ENCODE measurements around the gene GLOD5.

Gene GLOD5

DNA sequence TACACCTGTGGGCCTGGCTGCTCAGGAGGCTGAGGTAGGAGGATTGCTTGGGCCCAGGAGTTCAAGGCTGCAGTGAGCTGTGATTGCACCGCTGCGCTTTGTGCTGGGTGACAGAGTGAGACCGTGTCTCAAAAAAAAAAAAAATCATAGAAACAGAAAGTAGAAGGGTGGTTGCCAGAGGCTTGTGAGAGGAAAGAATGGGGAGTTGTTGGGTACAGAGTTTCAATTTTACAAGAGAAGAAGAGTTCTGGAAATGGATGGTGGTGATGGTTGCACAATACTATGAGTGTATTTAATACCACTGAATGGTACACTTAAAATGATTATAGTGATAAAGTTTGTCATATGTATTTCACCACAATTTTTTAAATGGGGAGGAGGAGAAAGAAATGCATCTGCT is 10.2 kb upstream of the GLOD5 start:
- H3K9me3 ChIP-seq (ENCODE audit: control insufficient read depth in 5 of 5, low read length in 5 of 5), result no peaks in the 10 kb centered on the region
- no peak overlapping the region for H3K27ac ChIP-seq (ENCODE audit: low read depth, low read length)
- H3K9ac ChIP-seq (ENCODE audit: low read length in 5 of 5), result no peak overlapping the region
- H3K4me3 ChIP-seq (ENCODE audit: low read depth in 1 of 5, low read length in 5 of 5), result no peak overlapping the region
- no peaks in the 10 kb centered on the region for H3K4me1 ChIP-seq (ENCODE audit: control insufficient read depth in 5 of 5, insufficient read depth in 5 of 5, low read length in 5 of 5)
- peaks cover 8 to 27% (median 21%) of the 10 kb centered on the region in 5 donors for H3K27me3 ChIP-seq (ENCODE audit: control insufficient read depth in 5 of 5, insufficient read depth in 4 of 5, low read length in 5 of 5)
- H3K36me3 ChIP-seq (ENCODE audit: control insufficient read depth in 5 of 5, insufficient read depth in 5 of 5, low read length in 5 of 5), result no peaks in the 10 kb centered on the region

- Histone ChIP-seq H3K9me3 (ENCODE audit: control insufficient read depth in 5 of 5, low read length in 5 of 5) (no peaks in the 10 kb centered on the region), H3K27ac (ENCODE audit: low read depth, low read length) (no peak overlapping the region), H3K27me3 (ENCODE audit: control insufficient read depth in 5 of 5, insufficient read depth in 4 of 5, low read length in 5 of 5) (peaks cover 8 to 27% (median 21%) of the 10 kb centered on the region in 5 donors), H3K9ac (ENCODE audit: low read length in 5 of 5) (no peak overlapping the region), H3K4me3 (ENCODE audit: low read depth in 1 of 5, low read length in 5 of 5) (no peak overlapping the region), H3K4me1 (ENCODE audit: control insufficient read depth in 5 of 5, insufficient read depth in 5 of 5, low read length in 5 of 5) (no peaks in the 10 kb centered on the region), H3K36me3 (ENCODE audit: control insufficient read depth in 5 of 5, insufficient read depth in 5 of 5, low read length in 5 of 5) (no peaks in the 10 kb centered on the region)
Measured at GRCh38 chrX:48752498-48752897, 9.0 kb upstream of the GLOD5 start.

DNA sequence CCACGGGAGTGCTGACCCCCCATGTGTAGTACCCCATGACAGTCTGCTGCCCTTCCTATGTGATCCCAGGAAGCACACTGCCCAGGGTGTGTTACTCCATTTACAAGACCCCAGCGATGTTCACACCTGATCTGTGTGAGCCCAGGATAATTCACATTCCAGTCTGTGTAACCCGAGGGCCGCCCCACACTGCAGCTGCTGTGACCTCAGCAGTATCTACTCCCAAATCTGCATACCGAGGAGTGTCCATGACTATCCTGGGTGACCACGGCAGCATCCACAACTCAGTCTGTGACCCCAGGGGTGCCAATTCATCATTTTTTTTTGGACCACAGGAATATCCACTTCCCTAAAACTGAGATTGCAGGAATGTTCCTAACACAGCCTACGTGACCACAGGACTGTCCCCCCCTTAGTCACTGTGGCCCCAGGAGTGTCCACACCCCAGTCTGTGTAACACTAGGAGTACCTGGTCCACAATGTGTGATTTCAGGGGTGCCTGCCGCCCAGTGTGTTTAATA is 7.8 kb upstream of the GLOD5 start:
- no peaks in the 10 kb centered on the region for H3K9me3 ChIP-seq (ENCODE audit: control insufficient read depth in 5 of 5, low read length in 5 of 5)
- H3K4me1 ChIP-seq (ENCODE audit: control insufficient read depth in 5 of 5, insufficient read depth in 5 of 5, low read length in 5 of 5), result no peaks in the 10 kb centered on the region
- H3K27ac ChIP-seq (ENCODE audit: low read depth, low read length), result no peak overlapping the region
- H3K4me3 ChIP-seq (ENCODE audit: low read depth in 1 of 5, low read length in 5 of 5), result no peak overlapping the region
- no peaks in the 10 kb centered on the region for H3K36me3 ChIP-seq (ENCODE audit: control insufficient read depth in 5 of 5, insufficient read depth in 5 of 5, low read length in 5 of 5)
- peaks cover 8 to 24% (median 24%) of the 10 kb centered on the region in 5 donors for H3K27me3 ChIP-seq (ENCODE audit: control insufficient read depth in 5 of 5, insufficient read depth in 4 of 5, low read length in 5 of 5)
- no peak overlapping the region for H3K9ac ChIP-seq (ENCODE audit: low read length in 5 of 5)

- Histone ChIP-seq H3K27ac (ENCODE audit: low read depth, low read length) (no peak overlapping the region), H3K9ac (ENCODE audit: low read length in 5 of 5) (no peak overlapping the region), H3K9me3 (ENCODE audit: control insufficient read depth in 5 of 5, low read length in 5 of 5) (no peaks in the 10 kb centered on the region), H3K4me3 (ENCODE audit: low read depth in 1 of 5, low read length in 5 of 5) (no peak overlapping the region), H3K4me1 (ENCODE audit: control insufficient read depth in 5 of 5, insufficient read depth in 5 of 5, low read length in 5 of 5) (no peaks in the 10 kb centered on the region), H3K36me3 (ENCODE audit: control insufficient read depth in 5 of 5, insufficient read depth in 5 of 5, low read length in 5 of 5) (no peaks in the 10 kb centered on the region), H3K27me3 (ENCODE audit: control insufficient read depth in 5 of 5, insufficient read depth in 4 of 5, low read length in 5 of 5) (peaks cover 8 to 26% (median 24%) of the 10 kb centered on the region in 5 donors)
Measured at GRCh38 chrX:48754238-48754637, 7.3 kb upstream of the GLOD5 start.

GRCh38 chrX:48769230-48769629 is 7.7 kb downstream of the GLOD5 start:
- H3K9ac ChIP-seq (ENCODE audit: low read length in 5 of 5), result no peak overlapping the region
- H3K4me3 ChIP-seq (ENCODE audit: low read depth in 1 of 5, low read length in 5 of 5), result no peak overlapping the region
- H3K27ac ChIP-seq (ENCODE audit: low read depth, low read length), result no peak overlapping the region
- no peaks in the 10 kb centered on the region for H3K9me3 ChIP-seq (ENCODE audit: control insufficient read depth in 5 of 5, low read length in 5 of 5)
- no peaks in the 10 kb centered on the region for H3K4me1 ChIP-seq (ENCODE audit: control insufficient read depth in 5 of 5, insufficient read depth in 5 of 5, low read length in 5 of 5)
- no peaks in the 10 kb centered on the region for H3K36me3 ChIP-seq (ENCODE audit: control insufficient read depth in 5 of 5, insufficient read depth in 5 of 5, low read length in 5 of 5)
- H3K27me3 ChIP-seq (ENCODE audit: control insufficient read depth in 5 of 5, insufficient read depth in 4 of 5, low read length in 5 of 5), result peaks cover 0 to 10% (median 5%) of the 10 kb centered on the region in 5 donors

DNA sequence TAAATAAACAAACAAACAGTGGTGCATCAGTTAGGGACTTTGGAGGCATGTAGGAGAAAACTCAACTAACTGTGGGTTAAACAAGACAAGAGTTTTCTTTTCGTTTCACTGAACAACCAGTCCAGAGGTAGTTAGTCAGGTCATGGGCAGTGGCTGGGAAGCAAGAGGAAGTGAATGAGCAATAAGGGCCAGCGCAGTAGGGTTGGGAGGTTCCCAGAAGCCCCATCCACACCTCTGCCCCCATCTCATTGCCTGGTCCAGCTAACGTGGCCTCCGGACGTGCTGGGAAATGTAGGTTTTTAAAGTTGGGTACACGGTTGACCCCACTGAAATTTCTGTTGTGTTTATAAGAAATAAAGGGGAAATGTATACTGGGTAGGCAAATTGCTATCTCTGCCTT is 8.7 kb downstream of the GLOD5 start:
- Histone ChIP-seq H3K4me1 (ENCODE audit: control insufficient read depth in 5 of 5, insufficient read depth in 5 of 5, low read length in 5 of 5) (no peaks in the 10 kb centered on the region), H3K36me3 (ENCODE audit: control insufficient read depth in 5 of 5, insufficient read depth in 5 of 5, low read length in 5 of 5) (no peaks in the 10 kb centered on the region), H3K9ac (ENCODE audit: low read length in 5 of 5) (no peak overlapping the region), H3K27ac (ENCODE audit: low read depth, low read length) (no peak overlapping the region), H3K9me3 (ENCODE audit: control insufficient read depth in 5 of 5, low read length in 5 of 5) (no peaks in the 10 kb centered on the region), H3K4me3 (ENCODE audit: low read depth in 1 of 5, low read length in 5 of 5) (no peak overlapping the region), H3K27me3 (ENCODE audit: control insufficient read depth in 5 of 5, insufficient read depth in 4 of 5, low read length in 5 of 5) (peaks cover 0 to 13% (median 7%) of the 10 kb centered on the region in 5 donors)

DNA sequence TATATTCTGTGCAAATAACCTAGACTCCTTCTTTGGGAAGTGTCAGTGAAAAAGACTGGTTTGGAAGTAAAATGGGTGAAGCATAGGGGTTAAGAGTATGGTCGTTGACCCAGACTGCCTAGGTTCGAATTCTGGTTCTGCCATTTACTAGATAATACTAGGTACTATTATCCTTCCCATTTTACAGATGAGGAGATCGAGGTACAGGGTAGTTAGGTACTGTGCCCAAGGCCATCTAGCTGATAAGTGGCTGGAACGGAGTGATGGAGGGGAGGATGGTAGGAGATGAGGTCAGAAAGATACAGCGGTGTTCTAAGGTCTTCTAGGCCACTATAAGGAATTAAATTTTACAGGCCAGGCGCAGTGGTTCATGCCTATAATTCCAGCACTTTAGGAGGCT is 11.1 kb downstream of the GLOD5 start:
- Histone ChIP-seq H3K36me3 (ENCODE audit: control insufficient read depth in 5 of 5, insufficient read depth in 5 of 5, low read length in 5 of 5) (no peaks in the 10 kb centered on the region), H3K9me3 (ENCODE audit: control insufficient read depth in 5 of 5, low read length in 5 of 5) (no peaks in the 10 kb centered on the region), H3K27me3 (ENCODE audit: control insufficient read depth in 5 of 5, insufficient read depth in 4 of 5, low read length in 5 of 5) (peaks cover 0 to 13% (median 12%) of the 10 kb centered on the region in 5 donors), H3K4me1 (ENCODE audit: control insufficient read depth in 5 of 5, insufficient read depth in 5 of 5, low read length in 5 of 5) (no peaks in the 10 kb centered on the region), H3K4me3 (ENCODE audit: low read depth in 1 of 5, low read length in 5 of 5) (no peak overlapping the region), H3K9ac (ENCODE audit: low read length in 5 of 5) (no peak overlapping the region), H3K27ac (ENCODE audit: low read depth, low read length) (no peak overlapping the region)

- Histone ChIP-seq H3K9ac (ENCODE audit: low read length in 5 of 5) (no peak overlapping the region), H3K36me3 (ENCODE audit: control insufficient read depth in 5 of 5, insufficient read depth in 5 of 5, low read length in 5 of 5) (no peaks in the 10 kb centered on the region), H3K27me3 (ENCODE audit: control insufficient read depth in 5 of 5, insufficient read depth in 4 of 5, low read length in 5 of 5) (peaks cover 0 to 20% (median 8%) of the 10 kb centered on the region in 5 donors), H3K9me3 (ENCODE audit: control insufficient read depth in 5 of 5, low read length in 5 of 5) (no peaks in the 10 kb centered on the region), H3K4me1 (ENCODE audit: control insufficient read depth in 5 of 5, insufficient read depth in 5 of 5, low read length in 5 of 5) (no peaks in the 10 kb centered on the region), H3K4me3 (ENCODE audit: low read depth in 1 of 5, low read length in 5 of 5) (no peak overlapping the region), H3K27ac (ENCODE audit: low read depth, low read length) (no peak overlapping the region)
Measured at GRCh38 chrX:48776818-48777439, 15.4 kb downstream of the GLOD5 start.

DNA sequence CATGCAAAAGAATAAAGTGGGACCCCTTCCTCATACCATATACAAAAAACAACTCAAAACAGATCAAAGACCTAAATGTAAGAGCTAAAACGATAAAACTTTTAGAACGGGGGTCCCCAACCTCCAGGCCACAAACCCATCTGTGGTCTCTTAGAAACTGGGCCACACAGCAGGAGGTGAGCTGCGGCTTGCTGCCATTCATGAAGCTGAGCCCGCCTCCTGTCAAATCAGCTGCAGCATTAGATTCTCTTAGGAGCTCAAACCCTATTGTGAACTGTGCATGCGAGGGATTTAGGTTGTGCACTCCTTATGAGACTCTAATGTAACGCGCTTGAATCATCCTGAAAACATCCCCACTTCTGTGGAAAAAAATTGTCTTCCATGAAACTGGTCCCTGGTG is 17.9 kb downstream of the GLOD5 start:
- no peak overlapping the region for H3K9ac ChIP-seq (ENCODE audit: low read length in 5 of 5)
- H3K4me3 ChIP-seq (ENCODE audit: low read depth in 1 of 5, low read length in 5 of 5), result no peak overlapping the region
- H3K36me3 ChIP-seq (ENCODE audit: control insufficient read depth in 5 of 5, insufficient read depth in 5 of 5, low read length in 5 of 5), result no peaks in the 10 kb centered on the region
- no peaks in the 10 kb centered on the region for H3K9me3 ChIP-seq (ENCODE audit: control insufficient read depth in 5 of 5, low read length in 5 of 5)
- H3K27me3 ChIP-seq (ENCODE audit: control insufficient read depth in 5 of 5, insufficient read depth in 4 of 5, low read length in 5 of 5), result peaks cover 0 to 15% (median 8%) of the 10 kb centered on the region in 5 donors
- H3K27ac ChIP-seq (ENCODE audit: low read depth, low read length), result no peak overlapping the region
- H3K4me1 ChIP-seq (ENCODE audit: control insufficient read depth in 5 of 5, insufficient read depth in 5 of 5, low read length in 5 of 5), result no peaks in the 10 kb centered on the region

DNA sequence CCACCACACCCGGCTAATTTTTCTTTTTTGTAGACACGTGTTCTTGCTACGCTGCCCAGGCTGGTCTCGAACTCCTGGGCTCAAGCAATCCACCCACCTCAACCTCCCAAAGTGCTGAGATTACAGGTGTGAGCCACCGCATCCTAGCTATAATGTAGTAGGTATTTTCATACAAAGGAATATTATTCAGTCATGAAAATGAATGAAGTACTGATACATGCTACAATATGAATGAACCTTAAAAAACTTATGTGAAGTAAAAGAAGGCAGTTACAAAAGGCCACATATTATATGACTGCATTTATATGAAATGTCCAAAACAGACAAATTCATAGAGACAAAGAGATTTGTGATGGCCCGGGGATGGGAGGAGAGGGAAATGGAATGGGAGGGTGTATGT is 20.2 kb downstream of the GLOD5 start:
- H3K9ac ChIP-seq (ENCODE audit: low read length in 5 of 5), result no peak overlapping the region
- no peak overlapping the region for H3K27ac ChIP-seq (ENCODE audit: low read depth, low read length)
- H3K4me1 ChIP-seq (ENCODE audit: control insufficient read depth in 5 of 5, insufficient read depth in 5 of 5, low read length in 5 of 5), result no peaks in the 10 kb centered on the region
- H3K4me3 ChIP-seq (ENCODE audit: low read depth in 1 of 5, low read length in 5 of 5), result no peak overlapping the region
- no peaks in the 10 kb centered on the region for H3K9me3 ChIP-seq (ENCODE audit: control insufficient read depth in 5 of 5, low read length in 5 of 5)
- H3K36me3 ChIP-seq (ENCODE audit: control insufficient read depth in 5 of 5, insufficient read depth in 5 of 5, low read length in 5 of 5), result no peaks in the 10 kb centered on the region
- peaks cover 7 to 18% (median 16%) of the 10 kb centered on the region in 5 donors for H3K27me3 ChIP-seq (ENCODE audit: control insufficient read depth in 5 of 5, insufficient read depth in 4 of 5, low read length in 5 of 5)
